ENCODE results near the gene COX6A1. TPM values are rescaled to one million over a fixed set of nuclear protein-coding genes. Genes with fewer than 3 reads are reported as not detected.

The COX6A1 gene
- total and polyA plus RNA-seq, 2 donors (not counting 3 experiments of a cell fraction or from before 2014, with no cell fraction given) = 299 to 1,327 TPM

DNA sequence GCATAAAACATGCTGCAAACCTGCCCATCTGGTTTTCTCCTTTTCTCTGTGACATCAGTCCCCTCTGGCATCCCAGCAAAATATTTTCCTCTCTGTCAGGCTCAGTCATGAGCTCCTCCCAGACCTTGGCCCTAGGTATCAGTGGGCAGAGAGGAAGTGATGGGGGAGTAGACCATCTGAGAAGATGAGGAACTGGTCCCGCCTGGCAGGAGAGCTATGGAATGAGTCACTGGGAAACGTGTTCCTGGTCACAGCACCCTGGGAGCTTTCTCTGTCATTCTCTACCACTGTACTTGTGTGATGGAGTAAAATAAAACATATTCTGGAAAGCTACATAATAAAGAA is 36.7 kb downstream of the COX6A1 start:
- DNase-seq (ENCODE audit: low read depth, low spot score) (peak; percentile 53), FAIRE-seq (peak; percentile 90)
- no peak overlapping the region for H3K27ac ChIP-seq (ENCODE audit: insufficient read depth, low read depth, low read length)
- CTCF ChIA-PET = interaction anchor here (0.8 to 1.7 kb wide), 12 partner anchors 8 to 497 kb away, joined by 3 to 8 read pairs (median 4); partner anchors contain the start of gene DYNLL1
- dilution Hi-C loops (cut with MboI; ENCODE audit: extremely low pct_ligation_motif_present, low sequenced_read_pairs) (no loop called here), intact Hi-C loops (cut with micrococcal nuclease) (no loop called here)
- POLR2A ChIA-PET = interaction anchor here (1.5 kb wide), 1 partner anchor 22 kb away, joined by 11 read pairs; the partner anchor contains the start of gene DYNLL1
- H3K27me3 ChIP-seq (ENCODE audit: control insufficient read depth in 2 of 2, insufficient read depth in 2 of 2, low read length in 2 of 2) = no peaks in the 10 kb centered on the region
- H3K4me3 ChIP-seq (replicated peaks in 1 of 3; ENCODE audit: insufficient read depth in 1 of 3, low read depth in 1 of 3, low read length in 3 of 3) = no peak overlapping the region
- H3K79me2 ChIP-seq (ENCODE audit: control insufficient read depth, insufficient read depth, low read length) = peaks cover 2% of the 10 kb centered on the region
- no peaks in the 10 kb centered on the region for H3K36me3 ChIP-seq (ENCODE audit: control insufficient read depth in 2 of 2, extremely low read depth in 1 of 2, insufficient read depth in 2 of 2, low read length in 2 of 2)
- no peak overlapping the region for H2AFZ ChIP-seq (ENCODE audit: low read depth, low read length)
- H4K20me1 ChIP-seq (replicated peaks; ENCODE audit: control insufficient read depth, extremely low read depth, insufficient read depth, low read length) = no peaks in the 10 kb centered on the region
- BruUV-seq (replicated peaks) = no TSS peak
- no peak overlapping the region for H3K9ac ChIP-seq (replicated peaks; ENCODE audit: extremely low read depth, insufficient read depth, low read length)
- TF ChIP-seq, protein P1, sequence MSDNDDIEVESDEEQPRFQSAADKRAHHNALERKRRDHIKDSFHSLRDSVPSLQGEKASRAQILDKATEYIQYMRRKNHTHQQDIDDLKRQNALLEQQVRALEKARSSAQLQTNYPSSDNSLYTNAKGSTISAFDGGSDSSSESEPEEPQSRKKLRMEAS (IDR thresholded peaks at IDR 0.05; ENCODE audit: insufficient read depth, insufficient read length) = no peak
- TF ChIP-seq FOS (IDR thresholded peaks at IDR 0.05; ENCODE audit: borderline replicate concordance, insufficient read depth, low read length) = peak; percentile 86
- peaks cover 9% of the 10 kb centered on the region for H3K4me1 ChIP-seq (ENCODE audit: control insufficient read depth, extremely low read depth, insufficient read depth, low read length)
- H3K9me3 ChIP-seq (replicated peaks; ENCODE audit: control insufficient read depth, insufficient read depth, low read length) = no peaks in the 10 kb centered on the region
- H3K9me1 ChIP-seq (replicated peaks; ENCODE audit: control insufficient read depth, extremely low read depth, insufficient read depth, low read length) = no peaks in the 10 kb centered on the region
- H3K4me2 ChIP-seq (ENCODE audit: insufficient read depth, low read length) = no peak overlapping the region

DNA sequence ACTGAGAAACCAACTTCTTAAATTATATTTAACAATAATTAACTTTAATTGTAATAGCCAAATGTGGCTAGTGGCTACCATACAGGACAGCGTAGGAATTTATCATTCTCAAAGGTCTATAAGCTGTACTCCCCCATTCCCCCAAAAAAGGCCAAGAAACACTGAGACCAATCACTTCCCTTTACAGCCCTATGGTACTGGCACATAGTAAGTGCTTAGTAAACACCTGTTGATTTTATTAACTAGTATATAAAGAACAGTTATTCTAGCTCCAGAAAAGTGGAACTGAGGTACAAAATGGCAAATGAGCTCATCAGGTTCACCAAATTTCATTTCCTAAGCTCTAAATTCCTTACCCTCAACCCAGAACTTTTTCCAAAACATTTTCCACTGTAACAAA is 37.7 kb downstream of the COX6A1 start:
- TF ChIP-seq EZH2 (IDR thresholded peaks at IDR 0.05; ENCODE audit: borderline replicate concordance, low read depth, low read length, severe bottlenecking) = no peak
- TF ChIP-seq JUN (IDR thresholded peaks at IDR 0.05; ENCODE audit: borderline replicate concordance, insufficient read depth, insufficient read length, low read depth) = no peak
- no peak for TF ChIP-seq FOS (IDR thresholded peaks at IDR 0.05; ENCODE audit: borderline replicate concordance, insufficient read depth, low read length)
- no peak for TF ChIP-seq MYC (IDR thresholded peaks at IDR 0.05; ENCODE audit: low read depth, low read length)
- no peak for TF ChIP-seq GATA2 (IDR thresholded peaks at IDR 0.05; ENCODE audit: insufficient read depth, insufficient read length, low read depth, low read length)
- TF ChIP-seq POLR2AphosphoS5 (IDR thresholded peaks at IDR 0.05; ENCODE audit: insufficient read depth, low read depth, low read length) = no peak
- TF ChIP-seq, protein P2, sequence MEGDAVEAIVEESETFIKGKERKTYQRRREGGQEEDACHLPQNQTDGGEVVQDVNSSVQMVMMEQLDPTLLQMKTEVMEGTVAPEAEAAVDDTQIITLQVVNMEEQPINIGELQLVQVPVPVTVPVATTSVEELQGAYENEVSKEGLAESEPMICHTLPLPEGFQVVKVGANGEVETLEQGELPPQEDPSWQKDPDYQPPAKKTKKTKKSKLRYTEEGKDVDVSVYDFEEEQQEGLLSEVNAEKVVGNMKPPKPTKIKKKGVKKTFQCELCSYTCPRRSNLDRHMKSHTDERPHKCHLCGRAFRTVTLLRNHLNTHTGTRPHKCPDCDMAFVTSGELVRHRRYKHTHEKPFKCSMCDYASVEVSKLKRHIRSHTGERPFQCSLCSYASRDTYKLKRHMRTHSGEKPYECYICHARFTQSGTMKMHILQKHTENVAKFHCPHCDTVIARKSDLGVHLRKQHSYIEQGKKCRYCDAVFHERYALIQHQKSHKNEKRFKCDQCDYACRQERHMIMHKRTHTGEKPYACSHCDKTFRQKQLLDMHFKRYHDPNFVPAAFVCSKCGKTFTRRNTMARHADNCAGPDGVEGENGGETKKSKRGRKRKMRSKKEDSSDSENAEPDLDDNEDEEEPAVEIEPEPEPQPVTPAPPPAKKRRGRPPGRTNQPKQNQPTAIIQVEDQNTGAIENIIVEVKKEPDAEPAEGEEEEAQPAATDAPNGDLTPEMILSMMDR (IDR thresholded peaks at IDR 0.05; ENCODE audit: extremely low read depth in 1 of 2, insufficient read depth in 1 of 2, low read depth in 1 of 2, low read length in 2 of 2) = no peak
- TF ChIP-seq, protein P1 (IDR thresholded peaks at IDR 0.05; ENCODE audit: insufficient read depth, insufficient read length) = no peak
- no peak for TF ChIP-seq POLR2A (IDR thresholded peaks at IDR 0.05; ENCODE audit: low read depth, low read length)
- CTCF ChIA-PET = interaction anchor here (1.1 to 1.2 kb wide), 3 partner anchors 11 to 28 kb away, joined by 3 to 5 read pairs (median 4); no protein-coding TSS in a partner anchor
- POLR2A ChIA-PET = interaction anchor here (1.5 kb wide), 1 partner anchor 21 kb away, joined by 11 read pairs; the partner anchor contains the start of gene DYNLL1

More for the DNA sequence above, 37.7 kb downstream of the COX6A1 start:
- no peaks in the 10 kb centered on the region for H3K79me2 ChIP-seq (ENCODE audit: control insufficient read depth, insufficient read depth, low read length)
- no peak overlapping the region for H2AFZ ChIP-seq (ENCODE audit: low read depth, low read length)
- no peaks in the 10 kb centered on the region for H3K27me3 ChIP-seq (ENCODE audit: control insufficient read depth in 2 of 2, insufficient read depth in 2 of 2, low read length in 2 of 2)
- H3K9me3 ChIP-seq (replicated peaks; ENCODE audit: control insufficient read depth, insufficient read depth, low read length) = no peaks in the 10 kb centered on the region
- no peaks in the 10 kb centered on the region for H3K36me3 ChIP-seq (ENCODE audit: control insufficient read depth in 2 of 2, extremely low read depth in 1 of 2, insufficient read depth in 2 of 2, low read length in 2 of 2)
- H3K4me2 ChIP-seq (ENCODE audit: insufficient read depth, low read length) = no peak overlapping the region
- no peak for DNase-seq (ENCODE audit: low read depth, low spot score)
- H4K20me1 ChIP-seq (replicated peaks; ENCODE audit: control insufficient read depth, extremely low read depth, insufficient read depth, low read length) = no peaks in the 10 kb centered on the region
- H3K9me1 ChIP-seq (replicated peaks; ENCODE audit: control insufficient read depth, extremely low read depth, insufficient read depth, low read length) = no peaks in the 10 kb centered on the region
- BruUV-seq (replicated peaks) = no TSS peak
- H3K9ac ChIP-seq (replicated peaks; ENCODE audit: extremely low read depth, insufficient read depth, low read length) = no peak overlapping the region
- H3K4me3 ChIP-seq (replicated peaks in 1 of 3; ENCODE audit: insufficient read depth in 1 of 3, low read depth in 1 of 3, low read length in 3 of 3) = no peak overlapping the region
- H3K4me1 ChIP-seq (ENCODE audit: control insufficient read depth, extremely low read depth, insufficient read depth, low read length) = peaks cover 6% of the 10 kb centered on the region
- no peak for FAIRE-seq
- intact Hi-C loops (cut with micrococcal nuclease) (no loop called here), dilution Hi-C loops (cut with MboI; ENCODE audit: extremely low pct_ligation_motif_present, low sequenced_read_pairs) (no loop called here)
- H3K27ac ChIP-seq (ENCODE audit: insufficient read depth, low read depth, low read length) = no peak overlapping the region
